Bone marrow (tissue), 2 donors: ENCODE data around the gene TTC17.
"Not testable (repeated sequence)": the region's sequence is repeated elsewhere in the genome, so short reads cannot be mapped to it uniquely, and the experiment has no call there.

ENCODE experiments used
- DNase-seq, 2 donors: peaks; one replicate each; lab custom pipeline; 2025; lab: John Stamatoyannopoulos, UW

Gene TTC17

GRCh38 chr11:43467958-43468357 is 109.2 kb downstream of the TTC17 start:
- DNase-seq = no peak

DNA sequence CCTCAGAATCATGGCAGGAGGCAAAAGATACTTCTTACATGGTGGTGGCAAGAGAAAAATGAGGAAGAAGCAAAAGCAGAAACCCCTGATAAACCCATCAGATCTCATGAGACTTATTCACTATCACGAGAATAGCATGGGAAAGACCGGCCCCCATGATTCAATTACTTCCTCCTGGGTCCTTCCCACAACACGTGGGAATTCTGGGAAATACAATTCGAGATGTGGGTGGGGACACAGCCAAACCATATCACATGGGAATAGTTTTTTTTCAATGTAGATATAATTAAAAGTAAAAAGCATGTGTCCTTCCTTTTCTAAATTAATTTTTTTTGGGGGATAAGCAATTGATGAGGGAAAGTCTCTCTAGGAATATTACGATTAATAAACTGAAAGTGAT is 118.8 kb downstream of the TTC17 start:
- DNase-seq = not testable (repeated sequence)

- DNase-seq = no peak
Observed at GRCh38 chr11:43486141-43486540, 127.4 kb downstream of the TTC17 start.

DNA sequence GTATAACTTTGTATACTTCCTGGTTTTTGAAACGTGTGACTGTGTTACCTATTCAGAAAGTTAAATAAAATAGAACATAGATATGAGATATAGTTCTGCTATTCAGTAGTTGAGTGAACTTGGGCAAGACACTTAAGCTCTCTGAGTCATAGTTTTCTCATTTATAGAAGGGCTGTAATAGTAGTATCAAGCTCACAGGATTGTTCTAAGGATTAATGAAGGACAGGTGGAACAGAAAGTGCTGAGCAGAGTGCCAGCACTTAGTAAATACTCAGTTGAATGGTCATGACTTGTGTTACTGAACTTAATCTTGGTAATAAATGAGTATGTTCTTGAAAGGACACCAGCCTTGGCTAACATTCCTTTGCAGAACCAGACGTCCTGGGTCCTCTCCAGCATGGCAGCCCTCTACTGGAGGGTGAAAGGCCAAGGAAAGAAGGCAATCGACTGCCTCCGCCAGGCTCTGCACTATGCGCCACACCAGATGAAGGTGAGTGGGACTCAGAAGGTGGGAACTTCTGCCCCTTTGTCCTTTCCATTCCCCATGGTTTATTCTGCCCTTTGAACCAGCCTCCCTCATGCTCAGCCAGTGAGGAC is 131.2 kb downstream of the TTC17 start:
- DNase-seq = no peak

DNA sequence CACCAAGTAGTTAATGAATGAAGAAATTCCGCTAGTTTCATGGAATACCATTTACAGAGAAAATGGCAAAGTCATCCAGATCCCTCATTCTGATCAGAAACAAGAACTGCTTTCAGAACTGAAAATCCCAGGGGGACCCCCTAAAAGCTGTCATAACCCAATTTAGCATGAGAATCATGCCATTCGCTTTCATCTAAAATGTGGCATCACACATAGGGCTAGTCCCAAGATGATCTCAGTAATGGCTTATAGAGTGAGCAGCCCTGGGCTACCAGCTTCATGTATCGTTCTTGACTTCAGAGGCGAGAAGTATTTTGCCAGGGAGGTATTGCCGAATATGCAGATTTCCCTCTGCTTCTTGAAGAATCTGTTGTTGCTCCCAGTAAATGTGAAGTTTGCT is 134.0 kb downstream of the TTC17 start:
- no peak for DNase-seq

DNA sequence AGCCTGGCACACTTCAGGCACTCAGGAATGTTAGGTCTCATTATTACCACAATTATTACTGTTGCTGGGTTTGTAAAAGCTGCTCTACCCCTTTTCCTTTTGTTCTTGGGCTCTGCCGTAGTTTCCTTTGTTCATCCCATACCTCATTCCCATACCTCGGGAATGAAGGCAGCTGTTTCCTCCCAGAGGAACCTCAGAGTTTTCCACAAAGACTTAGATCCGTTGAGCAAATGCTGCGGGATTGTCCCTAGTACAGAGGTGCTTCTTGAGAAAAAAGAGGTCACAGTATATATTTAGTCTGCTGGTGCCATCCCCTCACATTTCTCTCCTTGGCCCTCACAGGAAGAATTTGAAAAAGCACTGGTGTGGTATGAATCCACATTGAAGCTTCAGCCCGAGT is 134.7 kb downstream of the TTC17 start:
- no peak for DNase-seq

DNA sequence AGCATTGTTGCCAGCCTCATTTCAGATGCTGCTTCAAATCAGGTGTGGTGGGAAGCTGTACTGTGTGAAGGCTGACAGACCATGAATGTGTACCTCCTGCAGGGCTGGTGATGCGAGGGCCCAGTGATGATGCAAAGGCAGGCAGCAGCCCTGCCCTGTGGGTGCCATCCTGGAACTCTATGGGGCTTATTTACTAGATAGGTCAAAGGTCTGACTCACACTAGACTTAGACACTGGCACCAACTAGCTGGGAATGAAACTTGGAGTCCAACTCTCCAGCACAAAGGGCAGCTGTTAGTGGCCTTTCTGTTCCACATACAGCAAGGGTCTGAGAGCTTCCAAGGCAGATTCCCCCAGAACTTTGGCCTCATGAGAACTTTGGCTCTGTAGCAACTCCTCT is 138.4 kb downstream of the TTC17 start:
- no peak for DNase-seq

DNA sequence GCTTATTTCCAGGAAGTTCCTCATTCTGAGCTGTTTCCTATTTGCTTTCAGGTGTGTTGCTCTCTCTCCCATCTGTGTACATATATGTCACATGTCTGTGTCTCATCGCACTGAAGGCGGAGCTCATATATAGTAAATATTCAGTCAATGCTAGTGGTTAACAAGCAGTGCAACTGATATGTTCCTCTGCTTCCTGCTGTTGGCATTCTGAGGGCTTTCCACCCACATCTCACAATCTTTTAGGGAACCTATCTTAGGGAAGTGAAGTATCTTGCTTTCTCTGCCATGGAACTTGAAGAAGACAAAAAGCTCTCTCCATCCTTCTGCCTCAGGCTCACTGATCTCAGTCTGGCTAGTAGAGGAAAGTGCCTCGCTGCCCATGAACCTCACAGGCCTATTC is 139.8 kb downstream of the TTC17 start:
- DNase-seq = no peak

GRCh38 chr11:43503417-43503816 is 144.7 kb downstream of the TTC17 start:
- DNase-seq = no peak

- no peak for DNase-seq
Observed at GRCh38 chr11:43504316-43504950, 145.7 kb downstream of the TTC17 start.

GRCh38 chr11:43505171-43505570 is 146.5 kb downstream of the TTC17 start:
- DNase-seq = no peak

DNA sequence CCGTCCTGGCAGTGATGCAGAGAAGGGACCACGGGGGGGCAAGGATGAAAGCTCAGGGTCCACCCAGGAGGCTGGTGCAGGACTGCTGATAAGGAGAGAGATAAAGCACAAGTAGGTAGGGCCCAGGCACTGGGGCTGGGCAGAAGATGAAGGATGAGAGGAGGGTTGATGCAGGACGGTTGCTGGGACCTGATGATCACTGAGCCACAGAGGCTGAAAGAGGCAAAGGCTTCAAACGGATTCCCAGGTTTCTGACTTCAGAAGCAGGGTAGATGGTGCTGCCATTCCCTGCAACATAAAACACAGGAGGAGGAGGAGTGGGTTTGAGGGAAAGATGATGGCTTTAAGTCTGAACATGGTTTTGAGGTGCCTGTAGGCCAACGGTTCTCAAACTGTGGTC is 148.5 kb downstream of the TTC17 start:
- no peak for DNase-seq

- no peak for DNase-seq
Observed at GRCh38 chr11:43508511-43508918, 149.8 kb downstream of the TTC17 start.

DNA sequence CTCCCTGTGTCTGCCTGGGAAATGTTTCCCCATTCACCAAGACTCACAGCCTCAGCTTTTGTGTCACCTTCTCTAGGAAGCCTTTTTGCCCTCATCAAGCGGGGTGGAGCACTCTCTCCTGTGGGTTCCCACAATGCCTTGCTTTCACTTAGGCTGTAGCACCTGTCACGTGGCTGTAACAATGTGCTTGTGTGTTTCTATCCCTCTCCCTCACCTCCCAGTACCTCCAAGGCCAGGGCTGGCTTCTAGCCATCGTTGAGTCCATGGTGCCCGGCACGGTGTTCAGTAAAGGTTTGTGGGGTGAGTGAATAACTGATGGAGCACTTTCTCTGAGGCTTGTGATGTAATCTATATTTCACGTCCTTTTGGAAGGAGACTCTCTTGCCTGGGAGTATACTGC is 153.2 kb downstream of the TTC17 start:
- no peak for DNase-seq

- DNase-seq = no peak
Observed at GRCh38 chr11:43515090-43515489, 156.4 kb downstream of the TTC17 start.

- no peak for DNase-seq
Observed at GRCh38 chr11:43516316-43516850, 157.7 kb downstream of the TTC17 start.

DNA sequence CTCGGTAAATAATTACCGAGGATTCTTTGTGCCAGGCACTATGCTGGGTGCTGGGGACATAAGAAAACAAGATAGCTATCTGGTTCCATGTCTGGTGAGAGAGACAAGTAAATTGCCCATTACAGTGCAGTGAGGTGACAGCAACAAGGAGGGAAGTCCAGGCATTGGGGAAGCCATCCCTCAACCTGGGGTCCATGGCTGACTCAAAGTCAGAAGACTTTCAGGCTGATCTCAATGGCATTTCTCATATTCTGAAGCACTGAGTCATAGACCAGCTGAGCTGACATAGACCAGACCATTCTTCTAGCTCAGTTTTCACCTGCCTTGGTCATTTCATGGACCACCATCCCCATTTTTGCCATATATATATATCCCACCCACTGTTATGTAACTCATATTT is 158.8 kb downstream of the TTC17 start:
- DNase-seq = no peak

- DNase-seq = no peak
Observed at GRCh38 chr11:43518408-43519160, 159.9 kb downstream of the TTC17 start.

DNA sequence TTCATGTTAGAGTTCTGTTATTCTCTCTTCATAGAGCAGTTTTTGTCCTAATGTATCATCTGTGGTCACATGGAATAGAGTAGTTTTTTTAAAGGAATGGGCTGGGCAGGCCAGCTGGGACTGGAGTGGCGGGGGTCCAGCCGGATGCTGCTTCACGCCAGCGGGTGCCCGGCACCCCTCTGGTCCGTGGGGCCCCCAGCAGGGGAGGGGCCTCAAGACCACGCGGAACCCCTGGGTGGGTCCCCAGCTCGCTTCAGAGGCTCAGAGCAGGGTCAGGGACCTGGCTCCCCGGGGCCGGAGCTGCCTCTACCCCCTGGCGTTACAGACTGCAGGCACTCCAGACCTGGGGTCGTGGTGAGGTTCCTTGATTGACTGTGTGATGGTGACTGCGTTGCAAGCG is 162.8 kb downstream of the TTC17 start:
- no peak for DNase-seq

DNA sequence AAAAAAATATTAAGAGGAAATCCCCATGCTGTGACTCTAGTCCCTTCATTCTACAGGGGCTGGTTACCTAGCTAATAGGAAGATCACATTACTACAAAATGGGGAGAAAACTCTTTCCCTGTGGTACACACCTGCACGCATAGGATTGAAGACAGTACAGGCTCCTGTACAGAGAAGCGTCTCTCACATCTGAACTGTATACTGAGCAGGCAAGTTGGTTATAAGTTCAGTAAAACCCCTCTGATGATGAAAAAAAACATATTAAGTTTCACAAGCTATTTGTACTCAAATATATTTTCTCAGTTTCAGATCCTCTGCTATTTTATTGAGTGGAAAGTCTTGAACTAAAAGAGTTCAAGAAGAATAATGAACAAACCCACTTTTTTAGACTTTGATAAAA is 164.9 kb downstream of the TTC17 start:
- DNase-seq = no peak

DNA sequence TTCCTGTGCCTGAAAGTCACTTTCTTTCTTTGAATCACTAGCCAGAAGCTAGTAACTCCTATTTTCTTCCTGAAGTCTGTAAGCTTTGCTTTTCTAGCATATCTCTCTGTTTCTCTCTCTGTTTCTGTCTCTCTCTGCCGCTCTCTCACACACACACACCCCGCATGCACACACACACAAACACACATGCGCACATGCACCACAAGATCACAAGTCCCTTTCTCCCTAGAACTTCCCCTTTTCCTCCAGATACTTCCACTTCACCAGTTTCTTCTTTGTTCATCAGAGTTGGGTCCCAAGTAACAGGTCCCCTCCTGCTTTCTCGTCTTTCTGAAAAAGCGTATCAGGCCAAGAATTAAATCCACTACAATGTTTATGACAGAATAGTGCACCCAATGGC is 173.3 kb downstream of the TTC17 start:
- no peak for DNase-seq

DNA sequence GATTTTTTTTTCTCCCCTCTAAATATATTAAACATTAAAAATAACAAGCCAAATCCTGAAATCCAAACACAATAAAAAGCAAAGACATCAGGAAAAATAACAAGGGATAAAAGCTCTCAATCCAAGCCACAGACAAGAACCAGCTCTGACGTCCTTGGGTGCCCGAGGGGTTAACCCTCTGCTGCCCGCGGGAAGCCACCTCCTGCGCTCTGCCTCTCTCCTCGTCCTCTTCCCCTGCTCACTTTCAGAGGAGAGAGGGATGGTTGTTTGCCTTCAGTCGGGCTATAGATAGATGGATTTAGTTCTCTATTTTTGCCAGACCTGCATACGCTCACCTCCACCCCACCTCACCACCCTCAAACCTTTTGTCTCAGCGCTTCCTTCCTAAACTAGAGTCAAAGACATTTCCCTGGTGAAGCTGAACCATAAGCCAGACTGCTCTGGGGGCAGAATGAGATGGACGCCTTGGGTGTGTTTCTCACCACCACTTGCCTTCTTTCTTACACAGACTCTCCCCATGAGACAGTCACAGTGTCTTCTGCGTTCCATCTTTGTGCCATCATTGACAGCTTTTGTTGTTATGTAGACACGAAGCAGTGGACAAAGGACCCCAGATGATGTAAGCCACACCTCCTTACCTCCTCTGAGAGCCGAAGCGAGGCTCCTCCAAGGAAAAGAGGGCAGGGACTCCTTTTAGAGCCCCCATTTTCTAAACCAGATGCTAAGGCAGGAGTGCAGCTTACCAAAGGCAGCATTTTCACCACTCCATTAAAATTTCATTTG is 179.3 kb downstream of the TTC17 start:
- no peak for DNase-seq
